HEK293 (cell line): Measurements from ENCODE around the gene IL12RB1.

ENCODE experiments used
- CTCF ChIA-PET: fragments of 350-600 bp; formaldehyde crosslinking; extraction: SDS; loops from one replicate; lab custom pipeline; 2021; ENCODE audit warnings: antibody characterized with exemption; lab: Yijun Ruan, JAX
- POLR2A ChIA-PET: fragments of 300-600 bp; formaldehyde crosslinking; extraction: SDS; loops from one replicate; lab custom pipeline; 2020; ENCODE audit warnings: antibody characterized with exemption, inconsistent platforms; lab: Yijun Ruan, JAX
- H3K27ac ChIP-seq: fragments of 200-500 bp; sonication (Bioruptor generic); 2 replicates; pipeline ENCODE4 v1.5.1; 2014; ENCODE audit warnings: low read depth, low read length, control low read depth, inconsistent platforms; ENCODE audit errors: extremely low read depth
- H3K36me3 ChIP-seq, 2 experiments: fragments of 200-500 bp in 1 of 2; sonication (Bioruptor generic) in 1 of 2; 1 replicate in 1 of 2; 2 replicates in 1 of 2; pipeline ENCODE4 v1.5.1; 2014 to 2017; ENCODE audit warnings: inconsistent platforms in 2 of 2, low read length in 2 of 2; ENCODE audit not compliant: control insufficient read depth in 2 of 2, insufficient read depth in 1 of 2
- H3K4me1 ChIP-seq: fragments of 200-500 bp; sonication (Bioruptor generic); 2 replicates; pipeline ENCODE4 v1.5.1; 2014; ENCODE audit warnings: mild to moderate bottlenecking, low read length, inconsistent platforms; ENCODE audit not compliant: control insufficient read depth, insufficient read depth
- H3K4me3 ChIP-seq: 2 replicates; pipeline ENCODE4 v1.5.1; 2011; ENCODE audit warnings: low read depth, mild to moderate bottlenecking, control low read depth, low read length, moderate library complexity
- H3K9me3 ChIP-seq: fragments of 200-500 bp; sonication (Bioruptor generic); 2 replicates; pipeline ENCODE4 v1.5.1; 2014; ENCODE audit warnings: low read depth, low read length, inconsistent platforms; ENCODE audit not compliant: control insufficient read depth, insufficient read depth
- EGR2 ChIP-seq: fragments of 450-650 bp; formaldehyde crosslinking; IDR thresholded peaks from 2 replicates; pipeline ENCODE4 v1.5.1; 2016; ENCODE audit warnings: low read depth, missing biosample characterization, missing genetic modification characterization
- GLIS1 ChIP-seq: fragments of 450-650 bp; formaldehyde crosslinking; IDR thresholded peaks from 2 replicates; pipeline ENCODE4 v1.5.1; 2016; ENCODE audit warnings: missing biosample characterization, missing genetic modification characterization
- OSR2 ChIP-seq: fragments of 450-650 bp; formaldehyde crosslinking; IDR thresholded peaks from 2 replicates; pipeline ENCODE4 v1.5.1; 2016; ENCODE audit warnings: missing biosample characterization, missing genetic modification characterization
- REPIN1 ChIP-seq: fragments of 450-650 bp; formaldehyde crosslinking; IDR thresholded peaks from 2 replicates; pipeline ENCODE4 v1.5.1; 2017; ENCODE audit warnings: missing biosample characterization, missing genetic modification characterization, low read depth
- SP2 ChIP-seq: fragments of 450-650 bp; formaldehyde crosslinking; IDR thresholded peaks from 2 replicates; pipeline ENCODE4 v1.5.1; 2016; ENCODE audit warnings: missing biosample characterization, missing genetic modification characterization
- YY2 ChIP-seq: fragments of 450-650 bp; formaldehyde crosslinking; IDR thresholded peaks from 2 replicates; pipeline ENCODE4 v1.5.1; 2016; ENCODE audit warnings: missing biosample characterization, missing genetic modification characterization
- ZFHX2 ChIP-seq: fragments of 450-650 bp; formaldehyde crosslinking; conservative IDR thresholded peaks from 2 replicates; pipeline ENCODE4 v1.5.1; 2016; ENCODE audit warnings: missing biosample characterization, missing genetic modification characterization
- ZFP3 ChIP-seq: fragments of 450-650 bp; formaldehyde crosslinking; IDR thresholded peaks from 2 replicates; pipeline ENCODE4 v1.5.1; 2016; ENCODE audit warnings: low read depth, missing biosample characterization, missing genetic modification characterization
- ZNF157 ChIP-seq: fragments of 450-650 bp; formaldehyde crosslinking; IDR thresholded peaks from 2 replicates; pipeline ENCODE4 v1.5.1; 2016; ENCODE audit warnings: missing biosample characterization, missing genetic modification characterization
- ZNF266 ChIP-seq: fragments of 450-650 bp; formaldehyde crosslinking; IDR thresholded peaks from 2 replicates; pipeline ENCODE4 v1.5.1; 2016; ENCODE audit warnings: missing biosample characterization, missing genetic modification characterization, low read depth
- ZNF324 ChIP-seq: fragments of 450-650 bp; formaldehyde crosslinking; IDR thresholded peaks from 2 replicates; pipeline ENCODE4 v1.5.1; 2016; ENCODE audit warnings: missing biosample characterization, missing genetic modification characterization
- ZNF354C ChIP-seq: fragments of 450-650 bp; formaldehyde crosslinking; IDR thresholded peaks from 2 replicates; pipeline ENCODE4 v1.5.1; 2016; ENCODE audit warnings: missing biosample characterization, missing genetic modification characterization, low read depth, borderline replicate concordance
- ZNF404 ChIP-seq: fragments of 450-650 bp; formaldehyde crosslinking; IDR thresholded peaks from 2 replicates; pipeline ENCODE4 v1.5.1; 2017; ENCODE audit warnings: missing biosample characterization, missing genetic modification characterization
- ZNF560 ChIP-seq: fragments of 450-650 bp; formaldehyde crosslinking; IDR thresholded peaks from 2 replicates; pipeline ENCODE4 v1.5.1; 2017; ENCODE audit warnings: missing biosample characterization, missing genetic modification characterization, borderline replicate concordance
- ZNF571 ChIP-seq: fragments of 450-650 bp; formaldehyde crosslinking; IDR thresholded peaks from 2 replicates; pipeline ENCODE4 v1.5.0; 2017; ENCODE audit warnings: missing biosample characterization, missing genetic modification characterization
- ZNF623 ChIP-seq: fragments of 450-650 bp; formaldehyde crosslinking; IDR thresholded peaks from 2 replicates; pipeline ENCODE4 v1.5.1; 2016; ENCODE audit warnings: missing biosample characterization, missing genetic modification characterization
- TF ChIP-seq, protein P1 (sequence below): fragments of 450-650 bp; formaldehyde crosslinking; IDR thresholded peaks from 2 replicates; pipeline ENCODE4 v1.5.1; 2016; ENCODE audit warnings: missing biosample characterization, missing genetic modification characterization, low read depth
- TF ChIP-seq, protein P2 (sequence below): fragments of 450-650 bp; formaldehyde crosslinking; IDR thresholded peaks from 2 replicates; pipeline ENCODE4 v1.5.1; 2016; ENCODE audit warnings: missing biosample characterization, missing genetic modification characterization
- TF ChIP-seq, protein P3 (sequence below): fragments of 450-650 bp; formaldehyde crosslinking; IDR thresholded peaks from 2 replicates; pipeline ENCODE4 v1.5.1; 2016; ENCODE audit warnings: missing biosample characterization, missing genetic modification characterization

The IL12RB1 gene

DNA sequence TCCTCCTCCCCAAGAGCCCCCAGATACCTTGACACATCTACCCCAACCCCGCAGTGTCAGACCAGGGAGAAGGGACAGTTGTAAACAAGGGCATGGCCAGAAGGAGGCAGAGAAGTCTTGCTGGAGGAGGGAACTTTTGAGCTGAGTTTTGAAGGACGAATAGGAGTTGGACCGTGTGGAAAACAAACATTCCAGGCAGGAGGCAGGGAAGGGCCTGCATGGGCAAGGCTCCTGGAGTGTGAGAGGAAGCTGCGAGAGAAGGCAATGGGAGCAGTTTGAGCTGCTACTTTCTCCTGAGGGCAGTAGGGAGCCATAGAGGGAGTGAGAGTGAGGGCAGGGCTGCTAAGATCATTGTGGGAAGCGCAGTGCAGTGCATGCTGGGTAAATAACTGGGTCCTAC, 23.3 kb downstream of the IL12RB1 start (continued):
- TF ChIP-seq ZFP3 (tag by site-specific recombination) = peak; percentile 96

DNA sequence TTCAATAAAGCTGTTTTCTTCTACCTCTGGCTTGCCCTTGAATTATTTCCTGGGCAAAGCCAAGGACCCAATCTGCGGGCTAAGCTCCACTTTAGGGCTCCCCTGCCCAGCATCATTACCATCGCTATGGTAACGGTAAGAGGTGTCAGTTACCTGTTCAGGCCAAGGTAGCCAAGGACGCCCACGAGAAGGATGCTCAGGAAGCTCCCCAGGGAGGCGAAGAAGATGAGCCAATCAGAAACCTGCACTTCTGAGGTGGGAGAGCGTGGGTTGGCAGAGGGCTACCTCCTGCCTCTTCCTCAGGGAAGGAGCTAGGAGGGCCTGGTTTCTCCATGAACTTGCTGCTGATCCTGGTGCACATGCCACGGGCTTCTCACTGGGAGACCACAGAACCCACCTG, 24.7 kb downstream of the IL12RB1 start:
- Histone ChIP-seq H3K4me1 (no peaks in the 10 kb centered on the region), H3K27ac (no peak overlapping the region), H3K36me3 (no peaks in the 10 kb centered on the region), H3K9me3 (no peaks in the 10 kb centered on the region), H3K4me3 (no peak overlapping the region)
- ChIA-PET CTCF (interaction anchor here (0.6 to 8.1 kb wide), 11 partner anchors 8 to 935 kb away, joined by 3 to 101 read pairs (median 4); partner anchors contain the start of gene ARRDC2), POLR2A (interaction anchor here (1.6 kb wide), 1 partner anchor 129 kb away, joined by 3 read pairs; the partner anchor contains the start of gene CCDC124)
- TF ChIP-seq ZNF354C (tag by site-specific recombination) = no peak
- TF ChIP-seq SP2 (tag by site-specific recombination) = peak; percentile 41; the same call in 1 of the 2 replicates
- TF ChIP-seq ZFHX2 = peak; percentile 65
- 0 out of 2 replicates have a peak, but pooled peaks have one; percentile 66 for TF ChIP-seq EGR2 (tag by site-specific recombination)

DNA sequence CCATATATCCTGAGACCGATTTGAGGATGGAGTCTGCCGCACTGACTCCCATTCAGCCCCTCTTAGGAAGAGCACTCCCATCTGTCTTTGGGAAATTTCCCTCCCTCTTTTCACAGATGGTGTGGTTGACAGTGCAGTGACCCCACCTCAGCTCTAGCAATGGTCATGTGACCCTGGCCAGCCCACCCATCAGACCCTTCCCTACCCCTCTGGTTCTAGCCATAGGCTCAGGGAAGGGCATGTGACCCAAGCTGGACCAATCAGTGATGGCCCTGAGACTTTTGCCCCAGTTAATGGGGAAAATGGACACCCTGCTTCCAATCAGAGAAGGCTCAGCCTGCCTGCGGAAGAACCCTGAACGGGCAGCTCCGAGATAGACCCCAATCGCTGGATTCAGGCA, 26.3 kb downstream of the IL12RB1 start:
- Histone ChIP-seq H3K36me3 (no peaks in the 10 kb centered on the region), H3K27ac (no peak overlapping the region), H3K9me3 (no peaks in the 10 kb centered on the region), H3K4me1 (no peaks in the 10 kb centered on the region), H3K4me3 (no peak overlapping the region)
- CTCF ChIA-PET = interaction anchor here (0.6 to 8.1 kb wide), 11 partner anchors 32 to 612 kb away, joined by 3 to 101 read pairs (median 4); partner anchors contain the start of genes ARRDC2, RPL18A and TMEM221
- POLR2A ChIA-PET = interaction anchor here (0.8 kb wide), 1 partner anchor 9 kb away, joined by 3 read pairs; no protein-coding TSS in a partner anchor
- TF ChIP-seq, protein P1, sequence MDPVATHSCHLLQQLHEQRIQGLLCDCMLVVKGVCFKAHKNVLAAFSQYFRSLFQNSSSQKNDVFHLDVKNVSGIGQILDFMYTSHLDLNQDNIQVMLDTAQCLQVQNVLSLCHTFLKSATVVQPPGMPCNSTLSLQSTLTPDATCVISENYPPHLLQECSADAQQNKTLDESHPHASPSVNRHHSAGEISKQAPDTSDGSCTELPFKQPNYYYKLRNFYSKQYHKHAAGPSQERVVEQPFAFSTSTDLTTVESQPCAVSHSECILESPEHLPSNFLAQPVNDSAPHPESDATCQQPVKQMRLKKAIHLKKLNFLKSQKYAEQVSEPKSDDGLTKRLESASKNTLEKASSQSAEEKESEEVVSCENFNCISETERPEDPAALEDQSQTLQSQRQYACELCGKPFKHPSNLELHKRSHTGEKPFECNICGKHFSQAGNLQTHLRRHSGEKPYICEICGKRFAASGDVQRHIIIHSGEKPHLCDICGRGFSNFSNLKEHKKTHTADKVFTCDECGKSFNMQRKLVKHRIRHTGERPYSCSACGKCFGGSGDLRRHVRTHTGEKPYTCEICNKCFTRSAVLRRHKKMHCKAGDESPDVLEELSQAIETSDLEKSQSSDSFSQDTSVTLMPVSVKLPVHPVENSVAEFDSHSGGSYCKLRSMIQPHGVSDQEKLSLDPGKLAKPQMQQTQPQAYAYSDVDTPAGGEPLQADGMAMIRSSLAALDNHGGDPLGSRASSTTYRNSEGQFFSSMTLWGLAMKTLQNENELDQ = no peak
- TF ChIP-seq SP2 (tag by site-specific recombination) (peak; percentile 40), OSR2 (tag by site-specific recombination) (no peak)

DNA sequence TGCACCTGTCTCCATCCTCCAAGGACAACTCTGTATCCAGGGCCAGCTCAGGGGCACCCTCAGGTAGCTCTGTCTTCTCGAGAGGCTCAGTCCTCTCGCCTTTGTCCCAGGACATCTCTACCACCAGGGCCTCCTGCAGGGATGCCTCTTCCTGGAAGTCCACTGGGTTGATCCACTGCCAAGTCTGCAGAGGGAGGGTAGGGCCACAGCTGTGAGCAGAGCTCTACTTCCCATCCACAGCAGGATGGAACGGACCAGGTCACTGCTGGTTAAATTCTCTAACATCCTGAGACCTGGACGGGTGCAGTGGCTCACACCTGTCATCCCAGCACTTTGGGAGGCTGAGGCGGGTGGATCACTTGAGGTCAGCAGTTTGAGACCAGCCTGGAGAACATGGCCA, 26.8 kb downstream of the IL12RB1 start:
- POLR2A ChIA-PET = interaction anchor here (0.8 to 1.3 kb wide), 3 partner anchors 9 to 222 kb away, joined by 3 to 4 read pairs (median 3); partner anchors contain the start of gene JUND
- Histone ChIP-seq H3K36me3 (no peaks in the 10 kb centered on the region), H3K4me1 (no peaks in the 10 kb centered on the region), H3K4me3 (no peak overlapping the region), H3K9me3 (no peaks in the 10 kb centered on the region), H3K27ac (no peak overlapping the region)
- TF ChIP-seq ZNF571 (tag by site-specific recombination) (no peak), ZNF266 (tag by site-specific recombination) (no peak), ZNF324 (tag by site-specific recombination) (no peak), ZNF560 (tag by site-specific recombination) (no peak), ZNF157 (tag by site-specific recombination) (no peak), GLIS1 (peak; percentile 18; the same call in 1 of the 2 replicates), ZNF623 (tag by site-specific recombination) (peak; percentile 31; the same call in 1 of the 2 replicates), YY2 (no peak), ZNF404 (tag by site-specific recombination) (no peak), REPIN1 (tag by site-specific recombination) (no peak), EGR2 (tag by site-specific recombination) (no peak)
- TF ChIP-seq, protein P2, sequence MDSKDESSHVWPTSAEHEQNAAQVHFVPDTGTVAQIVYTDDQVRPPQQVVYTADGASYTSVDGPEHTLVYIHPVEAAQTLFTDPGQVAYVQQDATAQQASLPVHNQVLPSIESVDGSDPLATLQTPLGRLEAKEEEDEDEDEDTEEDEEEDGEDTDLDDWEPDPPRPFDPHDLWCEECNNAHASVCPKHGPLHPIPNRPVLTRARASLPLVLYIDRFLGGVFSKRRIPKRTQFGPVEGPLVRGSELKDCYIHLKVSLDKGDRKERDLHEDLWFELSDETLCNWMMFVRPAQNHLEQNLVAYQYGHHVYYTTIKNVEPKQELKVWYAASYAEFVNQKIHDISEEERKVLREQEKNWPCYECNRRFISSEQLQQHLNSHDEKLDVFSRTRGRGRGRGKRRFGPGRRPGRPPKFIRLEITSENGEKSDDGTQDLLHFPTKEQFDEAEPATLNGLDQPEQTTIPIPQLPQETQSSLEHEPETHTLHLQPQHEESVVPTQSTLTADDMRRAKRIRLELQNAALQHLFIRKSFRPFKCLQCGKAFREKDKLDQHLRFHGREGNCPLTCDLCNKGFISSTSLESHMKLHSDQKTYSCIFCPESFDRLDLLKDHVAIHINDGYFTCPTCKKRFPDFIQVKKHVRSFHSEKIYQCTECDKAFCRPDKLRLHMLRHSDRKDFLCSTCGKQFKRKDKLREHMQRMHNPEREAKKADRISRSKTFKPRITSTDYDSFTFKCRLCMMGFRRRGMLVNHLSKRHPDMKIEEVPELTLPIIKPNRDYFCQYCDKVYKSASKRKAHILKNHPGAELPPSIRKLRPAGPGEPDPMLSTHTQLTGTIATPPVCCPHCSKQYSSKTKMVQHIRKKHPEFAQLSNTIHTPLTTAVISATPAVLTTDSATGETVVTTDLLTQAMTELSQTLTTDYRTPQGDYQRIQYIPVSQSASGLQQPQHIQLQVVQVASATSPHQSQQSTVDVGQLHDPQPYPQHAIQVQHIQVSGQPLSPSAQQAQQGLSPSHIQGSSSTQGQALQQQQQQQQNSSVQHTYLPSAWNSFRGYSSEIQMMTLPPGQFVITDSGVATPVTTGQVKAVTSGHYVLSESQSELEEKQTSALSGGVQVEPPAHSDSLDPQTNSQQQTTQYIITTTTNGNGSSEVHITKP (tag by site-specific recombination) = peak; percentile 83
- TF ChIP-seq, protein P3, sequence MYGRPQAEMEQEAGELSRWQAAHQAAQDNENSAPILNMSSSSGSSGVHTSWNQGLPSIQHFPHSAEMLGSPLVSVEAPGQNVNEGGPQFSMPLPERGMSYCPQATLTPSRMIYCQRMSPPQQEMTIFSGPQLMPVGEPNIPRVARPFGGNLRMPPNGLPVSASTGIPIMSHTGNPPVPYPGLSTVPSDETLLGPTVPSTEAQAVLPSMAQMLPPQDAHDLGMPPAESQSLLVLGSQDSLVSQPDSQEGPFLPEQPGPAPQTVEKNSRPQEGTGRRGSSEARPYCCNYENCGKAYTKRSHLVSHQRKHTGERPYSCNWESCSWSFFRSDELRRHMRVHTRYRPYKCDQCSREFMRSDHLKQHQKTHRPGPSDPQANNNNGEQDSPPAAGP (tag by site-specific recombination) = no peak
- CTCF ChIA-PET = interaction anchor here (0.5 to 8.1 kb wide), 8 partner anchors 34 to 200 kb away, joined by 3 to 101 read pairs (median 4); partner anchors contain the start of genes ARRDC2 and RPL18A
